MM.1S (cell line): Measurements from ENCODE around the gene BRF1.

ENCODE experiments used
- EZH2 ChIP-seq: fragments of 300-600 bp; sonication (generic); optimal IDR thresholded peaks from 2 replicates; pipeline ENCODE3; 2017; ENCODE audit warnings: low read depth, mild to moderate bottlenecking, antibody characterized with exemption, low read length, mixed read lengths
- EZH2phosphoT487 ChIP-seq: fragments of 300-600 bp; sonication (generic); IDR thresholded peaks from 2 replicates; pipeline ENCODE4 v1.6.1; 2018; ENCODE audit warnings: antibody characterized with exemption, low read length
- TF ChIP-seq, protein P1 (sequence below): fragments of 300-600 bp; sonication (generic); IDR thresholded peaks from 2 replicates; pipeline ENCODE4 v1.5.1; 2016; ENCODE audit warnings: antibody characterized with exemption, low read length, mixed read lengths

DNA sequence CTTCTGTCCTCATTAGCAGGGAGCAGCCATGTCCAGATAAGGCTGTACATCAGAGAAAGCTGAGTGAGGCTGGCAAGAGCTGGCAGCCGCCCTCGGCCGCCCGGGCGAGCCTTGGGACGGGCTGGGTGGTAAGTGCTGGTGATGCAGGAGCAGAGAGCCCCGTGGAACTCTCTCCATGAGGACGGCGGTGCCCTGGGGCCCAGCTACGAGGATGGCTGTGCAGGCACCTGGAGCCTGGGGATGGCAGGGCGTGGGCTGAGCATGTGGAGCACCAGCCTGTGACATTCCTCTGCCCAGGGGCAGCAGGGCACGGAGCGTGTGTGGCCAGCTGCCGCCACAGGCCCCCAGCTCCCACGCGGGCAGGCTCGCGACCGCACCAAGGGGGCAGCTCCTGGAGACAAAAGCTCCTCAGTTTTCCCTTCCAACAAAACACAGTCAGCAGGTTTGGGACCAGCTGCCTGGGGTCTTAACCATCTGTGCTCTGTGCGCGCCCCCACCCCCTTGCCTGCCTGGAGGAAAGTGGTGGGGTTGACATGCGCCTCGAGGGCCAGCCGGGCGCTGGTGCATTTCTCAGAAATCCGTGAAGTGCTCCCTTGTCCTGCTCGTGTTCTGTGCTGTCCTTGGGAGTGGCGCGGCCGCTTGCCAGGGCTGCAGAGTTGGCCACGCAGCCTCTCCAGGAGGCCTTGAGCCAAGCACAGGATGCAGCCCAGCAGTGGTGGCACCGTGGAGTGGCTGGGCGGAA is 35.1 kb upstream of the BRF1 start:
- TF ChIP-seq, protein P1, sequence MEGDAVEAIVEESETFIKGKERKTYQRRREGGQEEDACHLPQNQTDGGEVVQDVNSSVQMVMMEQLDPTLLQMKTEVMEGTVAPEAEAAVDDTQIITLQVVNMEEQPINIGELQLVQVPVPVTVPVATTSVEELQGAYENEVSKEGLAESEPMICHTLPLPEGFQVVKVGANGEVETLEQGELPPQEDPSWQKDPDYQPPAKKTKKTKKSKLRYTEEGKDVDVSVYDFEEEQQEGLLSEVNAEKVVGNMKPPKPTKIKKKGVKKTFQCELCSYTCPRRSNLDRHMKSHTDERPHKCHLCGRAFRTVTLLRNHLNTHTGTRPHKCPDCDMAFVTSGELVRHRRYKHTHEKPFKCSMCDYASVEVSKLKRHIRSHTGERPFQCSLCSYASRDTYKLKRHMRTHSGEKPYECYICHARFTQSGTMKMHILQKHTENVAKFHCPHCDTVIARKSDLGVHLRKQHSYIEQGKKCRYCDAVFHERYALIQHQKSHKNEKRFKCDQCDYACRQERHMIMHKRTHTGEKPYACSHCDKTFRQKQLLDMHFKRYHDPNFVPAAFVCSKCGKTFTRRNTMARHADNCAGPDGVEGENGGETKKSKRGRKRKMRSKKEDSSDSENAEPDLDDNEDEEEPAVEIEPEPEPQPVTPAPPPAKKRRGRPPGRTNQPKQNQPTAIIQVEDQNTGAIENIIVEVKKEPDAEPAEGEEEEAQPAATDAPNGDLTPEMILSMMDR: no peak
- TF ChIP-seq EZH2phosphoT487 (no peak), EZH2 (no peak)
